GM12801 (cell line): ENCODE results near the gene ASXL1.

Source experiments
- CTCF ChIP-seq: IDR thresholded peaks from one replicate; pipeline ENCODE4 v1.5.1; 2011; ENCODE audit warnings: control low read depth; ENCODE audit not compliant: insufficient read length; ENCODE audit errors: extremely low read depth

Gene ASXL1

DNA sequence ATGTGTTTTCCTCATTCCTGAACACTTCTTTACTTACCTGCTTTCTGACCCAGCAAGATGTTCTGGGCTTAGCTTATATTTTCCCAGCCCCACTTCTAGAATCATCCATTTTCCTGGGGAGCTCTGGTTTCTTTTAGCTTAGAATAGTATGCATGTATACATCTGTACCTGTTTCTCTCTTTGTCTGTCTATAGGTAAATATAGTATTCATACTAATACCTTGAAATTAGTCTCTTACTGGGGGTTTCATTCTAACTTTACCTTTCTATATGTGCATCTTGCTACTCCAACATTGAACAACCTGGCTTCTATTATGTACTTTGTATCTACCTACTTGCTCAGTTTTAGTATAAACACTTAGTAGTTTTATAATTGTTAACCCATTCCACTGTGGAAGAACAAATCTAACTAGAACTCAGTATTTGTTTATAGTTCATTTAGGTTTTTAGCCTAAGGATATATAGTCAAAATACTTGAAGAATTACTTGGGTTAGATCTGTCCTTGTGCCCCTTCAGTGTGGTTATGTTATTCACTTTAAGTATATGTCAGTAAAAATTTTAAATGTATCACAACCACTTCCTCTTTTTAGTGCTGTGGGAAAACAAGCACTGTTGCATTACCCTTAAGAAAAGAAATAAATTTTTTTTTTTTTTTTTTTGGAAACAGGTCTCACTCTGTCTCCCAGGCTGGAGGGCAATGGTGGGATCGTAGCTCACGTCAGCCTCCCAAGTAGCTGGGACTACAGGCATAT lies 54.0 kb downstream of the ASXL1 start:
- TF ChIP-seq CTCF: no peak

DNA sequence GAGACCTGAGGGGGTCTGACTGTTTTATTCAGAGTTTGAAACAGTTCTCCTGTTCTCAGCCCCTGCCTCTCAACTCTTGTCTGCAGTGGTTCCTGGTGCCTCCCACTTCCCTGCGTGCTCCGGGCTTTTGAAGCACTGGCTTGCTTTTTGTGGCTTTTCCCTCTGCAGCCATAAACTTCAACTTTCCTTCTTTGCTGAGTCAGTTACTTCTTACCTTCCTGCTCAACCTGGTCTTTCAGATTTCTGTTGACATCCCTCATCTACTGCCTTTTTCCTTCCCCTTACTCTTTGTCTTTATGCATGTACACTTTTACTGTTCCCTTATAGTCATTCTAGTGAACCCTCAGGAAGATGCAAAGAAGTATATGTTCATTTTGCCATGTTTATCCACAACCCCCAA lies 57.4 kb downstream of the ASXL1 start:
- TF ChIP-seq CTCF: no peak

DNA sequence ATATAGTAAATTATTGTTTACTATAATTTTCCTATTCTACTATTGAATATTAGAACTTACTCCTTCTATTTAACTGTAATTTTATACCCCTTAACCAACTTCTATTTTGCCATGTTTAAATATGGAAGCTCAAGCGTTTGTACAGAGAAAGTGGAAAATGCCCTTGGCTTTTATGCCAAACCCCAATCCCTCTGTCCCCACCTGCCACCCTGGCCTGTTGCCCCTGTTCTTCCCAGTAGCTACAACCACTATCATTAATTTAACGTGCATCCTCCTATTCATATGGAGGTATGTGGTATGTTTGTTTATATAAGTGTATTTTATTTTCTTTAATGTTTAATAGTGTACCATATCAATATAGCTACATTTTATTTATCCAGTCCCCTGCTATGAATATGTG lies 58.1 kb downstream of the ASXL1 start:
- TF ChIP-seq CTCF: no peak

- TF ChIP-seq CTCF: no peak
Measured at GRCh38 chr20:32418376-32418775, 60.2 kb downstream of the ASXL1 start.

DNA sequence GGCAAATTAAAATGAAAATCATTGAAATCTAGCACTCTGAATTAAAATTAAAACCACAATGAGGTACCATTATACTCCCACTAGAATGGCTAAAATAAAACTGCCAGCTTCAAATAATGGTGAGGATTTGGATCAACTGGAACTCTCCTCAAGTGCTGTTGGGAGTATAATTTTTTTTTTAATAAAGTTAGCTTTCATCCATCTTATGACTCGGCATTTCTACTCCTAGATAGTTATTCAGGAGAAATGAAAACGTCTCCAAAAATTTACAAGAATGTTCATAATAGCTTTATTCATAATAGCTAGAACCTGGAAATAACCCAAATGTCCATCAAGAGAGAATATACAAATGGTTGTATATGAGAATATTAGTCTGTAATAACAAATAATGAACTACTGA lies 63.2 kb downstream of the ASXL1 start:
- no peak for TF ChIP-seq CTCF

DNA sequence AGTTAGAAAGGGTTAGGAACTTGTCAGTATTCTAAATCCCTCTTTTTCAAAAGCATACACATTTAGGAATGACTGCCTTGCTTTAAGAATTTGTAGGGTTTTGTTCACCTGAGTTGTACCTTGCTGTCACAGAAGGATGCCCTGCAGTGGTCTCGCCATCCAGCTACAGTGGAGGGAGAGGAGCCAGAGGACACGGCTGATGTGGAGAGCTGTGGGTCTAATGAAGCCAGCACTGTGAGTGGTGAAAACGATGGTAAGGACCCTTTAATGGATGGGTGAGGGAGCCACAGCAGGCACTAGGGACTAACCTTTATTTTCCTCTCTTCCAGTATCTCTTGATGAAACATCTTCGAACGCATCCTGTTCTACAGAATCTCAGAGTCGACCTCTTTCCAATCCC lies 69.9 kb downstream of the ASXL1 start:
- no peak for TF ChIP-seq CTCF

GRCh38 chr20:32429343-32429742 lies 71.2 kb downstream of the ASXL1 start:
- no peak for TF ChIP-seq CTCF
